Medulla oblongata (tissue), 1 donor: ENCODE results near the gene WWOX.
"Not testable (repeated sequence)": the region's sequence is repeated elsewhere in the genome, so short reads cannot be mapped to it uniquely, and the experiment has no call there.

ENCODE experiments used
- DNase-seq: peaks from one replicate; pipeline ENCODE4 v3.0.0-alpha.2; 2015; ENCODE audit errors: extremely low spot score

WWOX gene

DNA sequence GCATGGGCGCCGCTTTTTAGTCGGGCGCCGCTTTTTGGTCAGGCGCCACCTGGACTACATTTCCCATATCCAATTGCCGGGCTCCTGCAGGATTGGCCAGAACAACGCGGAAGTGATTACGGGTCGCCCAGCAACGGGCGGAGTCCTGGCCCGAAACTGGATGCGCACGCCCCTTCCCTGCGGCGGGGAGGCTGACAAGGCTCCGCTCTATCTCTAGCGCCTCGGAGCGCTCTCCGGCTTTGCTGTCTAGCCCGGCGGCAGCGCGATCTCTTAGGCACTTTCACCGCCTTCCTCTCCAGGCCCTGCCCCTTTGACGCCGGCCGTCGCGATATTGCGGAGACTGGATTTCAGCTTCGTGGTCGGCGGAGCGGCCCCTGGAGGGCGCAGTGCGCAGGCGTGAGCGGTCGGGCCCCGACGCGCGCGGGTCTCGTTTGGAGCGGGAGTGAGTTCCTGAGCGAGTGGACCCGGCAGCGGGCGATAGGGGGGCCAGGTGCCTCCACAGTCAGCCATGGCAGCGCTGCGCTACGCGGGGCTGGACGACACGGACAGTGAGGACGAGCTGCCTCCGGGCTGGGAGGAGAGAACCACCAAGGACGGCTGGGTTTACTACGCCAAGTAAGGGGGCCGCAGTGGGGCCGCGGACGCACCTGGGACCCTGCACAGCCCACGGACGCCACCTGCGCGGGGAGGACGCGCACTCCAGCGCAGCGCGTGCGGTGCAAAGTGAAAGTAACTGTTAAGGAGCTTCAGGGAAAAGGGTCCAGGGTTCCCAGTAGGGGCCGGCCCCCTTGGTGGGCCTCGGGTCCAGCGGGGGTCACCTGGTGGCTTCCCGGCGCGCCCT is at the start of gene WWOX:
TSS of gene WWOX (plus strand) at position 384 of the 841 bp plus-strand sequence.
- peak; percentile 97 for DNase-seq

DNA sequence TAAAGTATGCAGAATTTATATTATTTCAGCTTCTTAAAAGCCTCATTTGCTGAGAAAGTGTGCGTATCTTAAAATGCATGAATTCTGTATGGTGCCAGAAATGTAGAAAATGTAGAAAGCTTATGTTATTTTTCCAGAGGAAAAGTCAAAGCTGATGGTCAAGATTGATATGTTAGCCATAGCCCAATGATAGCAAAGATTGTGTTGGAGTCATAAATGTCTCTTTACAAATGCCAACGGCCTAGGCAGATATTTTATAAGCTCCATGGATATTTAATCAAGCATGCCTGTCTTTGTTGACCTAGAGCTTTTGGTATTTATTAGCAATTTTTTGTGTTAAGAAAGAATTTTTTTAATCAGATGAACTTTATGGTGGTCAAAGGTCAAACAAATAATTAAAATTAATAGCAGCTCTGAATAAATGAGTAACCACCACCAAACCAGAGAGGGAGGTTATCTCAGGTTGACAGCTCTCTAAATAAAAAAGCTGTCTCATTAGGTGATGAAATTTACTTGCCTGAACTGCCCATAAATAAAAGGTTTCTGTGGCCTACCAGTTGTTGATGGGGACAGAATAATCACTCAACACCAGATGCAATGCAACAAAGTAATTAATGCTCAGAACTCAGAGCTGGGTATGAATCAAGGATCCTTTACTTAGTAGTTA is 48.6 kb upstream of the WWOX start:
- no peak for DNase-seq

- no peak for DNase-seq
These were observed 41.5 kb upstream of the WWOX start for GRCh38 chr16:78057803-78058564.

- not testable (repeated sequence) for DNase-seq
These were observed 39.6 kb upstream of the WWOX start for GRCh38 chr16:78059806-78060205.

GRCh38 chr16:78060295-78060694 is 39.2 kb upstream of the WWOX start:
- no peak for DNase-seq

DNA sequence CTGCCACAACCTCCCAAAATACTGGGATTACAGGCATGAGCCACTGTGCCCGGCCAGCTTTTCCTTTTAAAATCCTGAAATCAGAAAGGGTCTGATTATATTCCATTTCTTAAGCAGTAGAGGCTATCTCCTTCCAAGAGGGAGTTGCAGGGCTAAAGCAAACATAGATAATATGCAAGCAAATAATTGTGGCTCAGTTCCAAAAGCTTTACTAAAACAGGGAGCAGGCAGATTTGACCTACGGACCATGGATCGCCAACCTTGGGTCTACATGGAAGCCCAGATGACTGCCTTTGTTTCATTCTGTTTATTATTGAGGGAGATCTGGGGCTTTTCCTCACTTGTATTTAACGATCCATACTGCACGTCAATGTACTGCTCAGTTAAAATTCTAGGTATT is 38.6 kb upstream of the WWOX start:
- DNase-seq, result no peak

- no peak for DNase-seq
These were observed 34.1 kb upstream of the WWOX start for GRCh38 chr16:78065319-78065718.

DNA sequence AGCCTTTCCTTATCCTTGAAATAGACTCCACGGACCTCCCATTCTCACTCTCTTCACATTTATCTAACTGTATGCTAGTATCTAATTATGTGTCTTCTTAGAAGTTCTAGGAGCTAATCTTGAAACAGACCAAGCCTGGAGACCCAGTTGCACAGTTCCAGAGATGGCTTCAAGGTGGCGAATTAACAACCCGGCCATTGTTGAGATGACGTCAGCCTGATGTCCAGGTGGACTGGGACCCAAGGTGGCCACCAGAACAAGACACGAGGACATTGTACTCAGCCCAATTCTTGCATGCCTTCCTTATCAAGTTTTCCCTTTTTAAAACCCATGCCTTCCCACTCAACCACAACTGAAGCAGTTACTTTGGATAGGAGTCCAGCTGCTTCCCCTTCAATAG is 29.5 kb upstream of the WWOX start:
- no peak for DNase-seq

- DNase-seq, result no peak
These were observed 27.2 kb upstream of the WWOX start for GRCh38 chr16:78072275-78072674.

GRCh38 chr16:78075800-78076199 is 23.7 kb upstream of the WWOX start:
- no peak for DNase-seq

DNA sequence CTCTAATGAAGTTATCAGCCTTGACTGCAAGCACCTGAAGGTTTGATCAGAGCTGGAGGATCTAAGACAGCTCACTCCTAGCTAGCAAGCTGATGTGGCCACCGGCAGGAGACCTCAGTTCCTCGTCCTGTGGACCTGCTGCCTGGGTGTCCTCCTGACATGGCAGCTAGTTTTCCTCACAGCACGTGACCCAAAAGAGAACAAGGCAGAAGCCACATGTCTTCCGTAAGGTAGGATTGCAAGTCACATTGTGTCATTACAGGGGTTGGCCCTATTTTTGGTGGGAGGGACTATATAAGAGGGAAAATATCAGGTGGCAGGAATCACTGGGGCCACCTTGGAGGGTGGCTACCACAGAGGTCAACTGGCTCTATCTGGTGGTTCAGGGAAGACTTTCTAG is 18.1 kb upstream of the WWOX start:
- DNase-seq, result no peak

DNA sequence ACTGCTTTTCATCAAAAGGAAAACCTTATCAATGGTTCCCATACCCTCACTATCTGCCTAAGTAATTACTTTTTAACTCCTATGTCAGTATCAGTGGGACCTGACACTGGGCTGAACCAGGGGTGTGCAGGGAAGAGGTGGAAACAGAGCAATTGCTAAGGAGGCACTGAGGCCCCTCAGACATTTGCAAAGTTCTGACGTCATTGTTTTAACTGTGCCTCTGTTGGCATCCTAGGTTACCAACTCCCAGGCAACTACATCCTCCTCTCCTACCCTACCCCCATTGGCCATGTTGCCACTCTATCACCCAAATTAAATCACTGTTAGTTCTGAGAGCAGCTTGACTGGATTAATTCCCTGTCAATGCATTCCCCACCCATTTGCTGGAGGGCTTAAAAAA is 8.0 kb upstream of the WWOX start:
- DNase-seq, result no peak

GRCh38 chr16:78092758-78093157 is 6.7 kb upstream of the WWOX start:
- DNase-seq, result no peak

- DNase-seq, result no peak
These were observed 5.3 kb upstream of the WWOX start for GRCh38 chr16:78094166-78094565.

GRCh38 chr16:78094998-78095397 is 4.5 kb upstream of the WWOX start:
- no peak for DNase-seq

GRCh38 chr16:78096386-78096785 is 3.1 kb upstream of the WWOX start:
- no peak for DNase-seq

DNA sequence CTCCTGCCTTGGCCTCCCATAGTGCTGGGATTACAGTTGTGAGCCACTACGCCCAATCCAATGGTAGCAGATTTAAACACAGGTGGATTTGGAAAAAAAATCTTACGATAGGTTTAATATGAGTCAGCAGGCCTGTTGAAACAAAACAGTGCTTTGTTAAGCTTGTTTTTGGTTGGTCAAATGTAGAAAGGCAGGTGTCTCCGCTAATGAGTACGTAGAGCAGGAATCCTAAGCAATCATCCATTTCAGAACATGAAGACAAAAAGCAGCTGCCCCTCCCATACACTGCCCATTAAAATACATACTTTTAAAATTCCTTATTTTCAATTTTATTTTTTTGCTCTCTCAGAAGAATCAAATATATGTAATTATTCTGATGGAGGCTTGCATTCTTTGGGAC is 1.9 kb upstream of the WWOX start:
- DNase-seq, result no peak

DNA sequence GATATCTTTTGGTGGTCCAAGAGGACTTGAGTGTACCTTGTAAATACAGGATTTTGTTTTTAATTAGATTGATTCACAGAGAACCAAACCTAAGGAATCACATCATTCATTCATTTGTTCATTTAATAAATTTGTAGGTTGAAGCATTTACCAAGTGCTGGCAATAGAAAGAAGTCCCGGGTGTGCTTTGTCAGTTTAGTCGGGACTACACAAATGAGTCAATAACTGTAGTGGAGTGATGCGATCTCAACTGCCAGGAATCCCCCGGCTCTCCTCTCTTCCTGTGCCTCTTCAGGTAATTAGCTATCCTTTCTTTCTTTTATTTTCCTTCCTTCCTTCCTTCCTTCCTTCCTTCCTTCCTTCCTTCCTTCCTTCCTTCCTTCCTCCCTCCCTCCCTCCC is 1.4 kb upstream of the WWOX start:
- DNase-seq, result no peak

GRCh38 chr16:78098595-78099270 is 721 bp upstream of the WWOX start:
- DNase-seq, result peak; percentile 11

- DNase-seq, result no peak
These were observed 636 bp downstream of the WWOX start for GRCh38 chr16:78100112-78100467.

DNA sequence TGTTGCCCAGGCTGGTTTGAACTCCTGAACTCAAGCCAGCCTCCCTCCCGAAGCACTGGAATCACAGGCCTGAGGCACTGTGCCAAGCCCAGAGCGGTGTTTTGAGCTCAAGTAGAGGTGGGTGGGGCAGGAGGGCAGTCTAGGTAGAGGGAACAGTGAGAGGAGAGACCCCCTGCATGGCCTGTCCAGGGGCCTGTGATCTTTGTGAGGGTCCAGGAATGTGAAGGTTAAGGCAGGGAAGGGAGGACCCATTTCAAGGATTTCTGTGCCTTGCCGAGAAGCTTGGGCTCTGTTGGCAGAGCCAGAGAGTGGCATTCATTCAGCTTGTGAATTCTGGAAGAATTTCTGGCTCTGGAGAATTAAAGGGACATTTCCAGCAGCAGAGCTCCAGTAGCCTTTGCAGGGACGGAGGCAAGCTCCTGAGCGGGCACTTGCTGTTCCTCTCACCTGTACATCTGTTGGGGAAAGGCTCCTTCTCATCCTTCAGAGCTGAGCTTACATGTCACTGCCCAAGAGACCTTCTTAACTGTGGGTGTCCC is 2.7 kb downstream of the WWOX start:
- DNase-seq, result peak; percentile 41

- peak; percentile 22 for DNase-seq
These were observed 3.4 kb downstream of the WWOX start for GRCh38 chr16:78102865-78103264.
